CD14-positive monocyte (primary cell): ENCODE results near the gene STMN3. TPM values are rescaled to one million over a fixed set of nuclear protein-coding genes. Genes with fewer than 3 reads are reported as not detected.
A peak's percentile ranks its signal among the peaks of the same experiment; 100 is the strongest.
"Not testable (repeated sequence)": the region's sequence is repeated elsewhere in the genome, so short reads cannot be mapped to it uniquely, and the experiment has no call there.

Experiments
- DNase-seq, 3 donors: peaks; one replicate each; pipeline ENCODE4 v3.0.0-alpha.2; 2011 to 2022
- H2AFZ ChIP-seq: 2 replicates; pipeline ENCODE4 v1.6.0; 2012; ENCODE audit warnings: mild to moderate bottlenecking, low read depth, low read length, inconsistent platforms; ENCODE audit not compliant: insufficient read depth, poor library complexity, severe bottlenecking
- H3K27ac ChIP-seq, 2 donors: 1 replicate in 1 of 2; 2 replicates in 1 of 2; pipeline ENCODE4 v1.5.1; 2012 to 2013; ENCODE audit warnings: low read length in 2 of 2, control low read depth in 1 of 2, inconsistent platforms in 1 of 2, low read depth in 1 of 2, mild to moderate bottlenecking in 1 of 2
- H3K27me3 ChIP-seq, 2 donors: one replicate each; pipeline versions ENCODE4 v1.6.0 to v1.6.1; 2011 to 2013; ENCODE audit warnings: low read length in 2 of 2; ENCODE audit not compliant: control insufficient read depth in 2 of 2, insufficient read depth in 2 of 2
- H3K36me3 ChIP-seq, 2 donors: replicated peaks in 1 of 2; 1 replicate in 1 of 2; 2 replicates in 1 of 2; pipeline versions ENCODE4 v1.5.1 to v1.6.1; 2012 to 2013; ENCODE audit warnings: low read length in 2 of 2, control low read depth in 1 of 2, inconsistent platforms in 1 of 2, mild to moderate bottlenecking in 1 of 2; ENCODE audit not compliant: insufficient read depth in 2 of 2, control insufficient read depth in 1 of 2
- H3K4me1 ChIP-seq, 2 donors: 1 replicate in 1 of 2; 2 replicates in 1 of 2; pipeline versions ENCODE4 v1.5.1 to v1.6.1; 2012 to 2013; ENCODE audit warnings: low read length in 2 of 2, control low read depth in 1 of 2, inconsistent platforms in 1 of 2, mild to moderate bottlenecking in 1 of 2, moderate library complexity in 1 of 2; ENCODE audit not compliant: insufficient read depth in 2 of 2, control insufficient read depth in 1 of 2
- H3K4me2 ChIP-seq: replicated peaks from 2 replicates; pipeline ENCODE3; 2012; ENCODE audit warnings: low read length, moderate library complexity, mild to moderate bottlenecking; ENCODE audit not compliant: poor library complexity, severe bottlenecking; ENCODE audit errors: extremely low read depth
- H3K4me3 ChIP-seq, 3 experiments: fragments of 200-600 bp in 1 of 3; sonication (generic) in 1 of 3; replicated peaks in 1 of 3; 1 replicate in 2 of 3; 2 replicates in 1 of 3; pipeline ENCODE4 v1.5.1; 2011 to 2013; ENCODE audit warnings: low read length in 3 of 3, mild to moderate bottlenecking in 3 of 3, control low read depth in 2 of 3, low read depth in 2 of 3, inconsistent platforms in 1 of 3, moderate library complexity in 1 of 3
- H3K79me2 ChIP-seq: 2 replicates; pipeline ENCODE4 v1.6.0; 2012; ENCODE audit warnings: mild to moderate bottlenecking, control low read depth, inconsistent platforms, low read length, moderate library complexity; ENCODE audit not compliant: insufficient read depth
- H3K9ac ChIP-seq: 2 replicates; pipeline ENCODE4 v1.6.0; 2017; ENCODE audit warnings: low read length, mild to moderate bottlenecking; ENCODE audit not compliant: insufficient read depth, poor library complexity, severe bottlenecking
- H3K9me3 ChIP-seq, 2 donors: replicated peaks in 1 of 2; 1 replicate in 1 of 2; 2 replicates in 1 of 2; pipeline versions ENCODE4 v1.5.1 to v1.6.1; 2012 to 2013; ENCODE audit warnings: low read length in 2 of 2, control low read depth in 1 of 2; ENCODE audit not compliant: control insufficient read depth in 1 of 2, insufficient read depth in 1 of 2
- H4K20me1 ChIP-seq: 2 replicates; pipeline ENCODE4 v1.6.0; 2012; ENCODE audit warnings: mild to moderate bottlenecking, low read length, control low read depth, moderate library complexity; ENCODE audit not compliant: insufficient read depth
- H3K27ac Mint-ChIP-seq, 7 donors: one replicate each; pipeline ENCODE4 v1.8.0; 2020; ENCODE audit warnings: mild to moderate bottlenecking in 7 of 7, mixed read lengths in 7 of 7, moderate library complexity in 6 of 7, inconsistent platforms in 2 of 7
- H3K27me3 Mint-ChIP-seq, 3 donors: one replicate each; pipeline ENCODE4 v1.8.0; 2021 to 2022; ENCODE audit warnings: low read depth in 3 of 3, mild to moderate bottlenecking in 3 of 3, mixed read lengths in 3 of 3, moderate library complexity in 3 of 3, inconsistent platforms in 1 of 3
- H3K36me3 Mint-ChIP-seq, 2 donors: one replicate each; pipeline ENCODE4 v1.8.0; 2020; ENCODE audit warnings: mixed read lengths in 2 of 2, inconsistent platforms in 1 of 2, mild to moderate bottlenecking in 1 of 2
- H3K4me1 Mint-ChIP-seq: one replicate; pipeline ENCODE4 v1.8.0; 2020; ENCODE audit warnings: mild to moderate bottlenecking, mixed read lengths
- H3K4me3 Mint-ChIP-seq, 2 donors: one replicate each; pipeline ENCODE4 v1.8.0; 2020; ENCODE audit warnings: mild to moderate bottlenecking in 2 of 2, mixed read lengths in 2 of 2, moderate library complexity in 1 of 2
- H3K9me3 Mint-ChIP-seq, 7 donors: one replicate each; pipeline ENCODE4 v1.8.0; 2020 to 2022; ENCODE audit warnings: mixed read lengths in 7 of 7, mild to moderate bottlenecking in 6 of 7, moderate library complexity in 6 of 7, inconsistent platforms in 2 of 7
- WGBS: methylation state at CpG from one replicate; pipeline ENCODE4 v1.1.5; 2013; ENCODE audit warnings: missing lambda C conversion rate; ENCODE audit not compliant: insufficient coverage; 5-methylcytosine and 5-hydroxymethylcytosine counted together
- intact Hi-C, 2 donors: fragments of 100-400 bp; cut with micrococcal nuclease; formaldehyde crosslinking; loops; one replicate each; pipeline versions ENCODE4 v1.15.0 to v1.15.1; 2023
- polyA plus RNA-seq, 3 donors: library from polyadenylated mRNA; depleted of rRNA in 1 of 3; unstranded in 2 of 3; stranded (reverse) in 1 of 3; fragments of 300-500 nt in 2 of 3; fragments of >200 nt in 1 of 3; fragmentation: Illumina TruSeq in 2 of 3; gene quantifications; 1 replicate in 2 of 3; 2 replicates in 1 of 3; pipeline ENCODE4 v1.2.3, GENCODE V29; 2012 to 2021
- TF ChIP-seq, protein P1 (sequence below): fragments of 200-600 bp; IDR thresholded peaks from one replicate; pipeline ENCODE4 v1.8.0; 2022; ENCODE audit warnings: antibody characterized with exemption, mild to moderate bottlenecking

The STMN3 gene
- polyA plus RNA-seq, 3 donors, result 0.10 to 8.1 (median 0.15) TPM

DNA sequence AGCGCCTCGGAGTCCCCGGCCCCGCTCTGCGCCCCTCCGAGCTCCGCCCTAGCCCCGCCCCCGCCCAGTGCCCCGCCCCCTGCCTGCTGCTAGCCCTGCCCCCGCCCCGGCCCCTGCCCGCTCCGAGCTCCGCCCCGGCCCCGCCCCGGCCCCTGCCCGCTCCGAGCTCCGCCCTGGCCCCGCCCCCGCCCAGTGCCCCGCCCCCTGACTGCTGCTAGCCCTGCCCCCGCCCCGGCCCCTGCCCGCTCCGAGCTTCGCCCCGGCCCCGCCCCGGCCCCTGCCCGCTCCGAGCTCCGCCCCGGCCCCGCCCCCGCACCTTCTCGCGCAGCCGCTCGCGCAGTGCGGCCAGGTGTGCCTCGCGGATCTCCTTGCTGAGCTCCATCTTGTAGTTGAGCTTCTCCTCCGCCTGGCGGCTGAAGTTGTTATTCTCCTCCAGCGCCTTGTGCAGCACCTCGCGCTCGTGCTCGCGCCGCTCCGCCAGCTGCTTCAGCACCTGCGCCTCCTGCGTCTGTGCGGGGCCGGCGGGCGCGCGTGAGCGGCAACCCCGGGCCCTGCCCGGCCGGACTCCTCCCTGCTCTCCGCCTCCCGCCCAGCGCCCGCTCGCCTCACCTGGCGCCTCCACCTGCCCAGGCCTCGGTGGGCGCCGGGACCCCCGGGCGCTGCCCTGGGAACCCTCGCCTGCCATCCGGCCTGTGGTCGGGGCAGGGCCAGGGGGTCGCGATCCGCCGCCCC, 11.3 kb downstream of the STMN3 start:
- H3K4me1 ChIP-seq, result peaks cover 33 to 40% of the 10 kb centered on the region in 2 donors
- H3K4me3 ChIP-seq, result peak overlapping the region; percentile 74 to 93 (median 82)
- no peaks in the 10 kb centered on the region for H3K36me3 ChIP-seq
- peak; percentile 70 to 90 (median 76) for DNase-seq
- H3K4me1 Mint-ChIP-seq, result peaks cover 33% of the 10 kb centered on the region
- H3K36me3 Mint-ChIP-seq, result peaks cover 3 to 5% of the 10 kb centered on the region in 2 donors
- H3K79me2 ChIP-seq, result peaks cover 13% of the 10 kb centered on the region
- H3K27ac ChIP-seq, result peak overlapping the region; percentile 81 to 86
- H4K20me1 ChIP-seq, result no peaks in the 10 kb centered on the region
- WGBS, result 1% methylated on average over 66 of the region's 86 CpGs
- H3K27me3 Mint-ChIP-seq, result peaks cover 6 to 18% (median 7%) of the 10 kb centered on the region in 3 donors
- H2AFZ ChIP-seq, result peak overlapping the region; percentile 79
- H3K27ac Mint-ChIP-seq, result peak overlapping the region in 5 of 7 donors; percentile 33 to 79 (median 63)
- H3K9me3 ChIP-seq, result no peaks in the 10 kb centered on the region
- peak overlapping the region; percentile 72 to 79 for H3K4me3 Mint-ChIP-seq
- H3K4me2 ChIP-seq, result peak overlapping the region; percentile 90
- H3K9me3 Mint-ChIP-seq, result no peaks in the 10 kb centered on the region
- TF ChIP-seq, protein P1, sequence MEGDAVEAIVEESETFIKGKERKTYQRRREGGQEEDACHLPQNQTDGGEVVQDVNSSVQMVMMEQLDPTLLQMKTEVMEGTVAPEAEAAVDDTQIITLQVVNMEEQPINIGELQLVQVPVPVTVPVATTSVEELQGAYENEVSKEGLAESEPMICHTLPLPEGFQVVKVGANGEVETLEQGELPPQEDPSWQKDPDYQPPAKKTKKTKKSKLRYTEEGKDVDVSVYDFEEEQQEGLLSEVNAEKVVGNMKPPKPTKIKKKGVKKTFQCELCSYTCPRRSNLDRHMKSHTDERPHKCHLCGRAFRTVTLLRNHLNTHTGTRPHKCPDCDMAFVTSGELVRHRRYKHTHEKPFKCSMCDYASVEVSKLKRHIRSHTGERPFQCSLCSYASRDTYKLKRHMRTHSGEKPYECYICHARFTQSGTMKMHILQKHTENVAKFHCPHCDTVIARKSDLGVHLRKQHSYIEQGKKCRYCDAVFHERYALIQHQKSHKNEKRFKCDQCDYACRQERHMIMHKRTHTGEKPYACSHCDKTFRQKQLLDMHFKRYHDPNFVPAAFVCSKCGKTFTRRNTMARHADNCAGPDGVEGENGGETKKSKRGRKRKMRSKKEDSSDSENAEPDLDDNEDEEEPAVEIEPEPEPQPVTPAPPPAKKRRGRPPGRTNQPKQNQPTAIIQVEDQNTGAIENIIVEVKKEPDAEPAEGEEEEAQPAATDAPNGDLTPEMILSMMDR, result peak; percentile 52
- intact Hi-C loops, result loop anchor here (1.0 to 5.0 kb wide), 6 partner anchors 15 to 300 kb away; partner anchors contain the start of genes PTK6 (in 2 of the 2), GMEB2 (in 1 of the 2), LIME1 (in 1 of the 2) and SLC2A4RG (in 1 of the 2)
- peak overlapping the region; percentile 75 for H3K9ac ChIP-seq
- no peaks in the 10 kb centered on the region for H3K27me3 ChIP-seq

DNA sequence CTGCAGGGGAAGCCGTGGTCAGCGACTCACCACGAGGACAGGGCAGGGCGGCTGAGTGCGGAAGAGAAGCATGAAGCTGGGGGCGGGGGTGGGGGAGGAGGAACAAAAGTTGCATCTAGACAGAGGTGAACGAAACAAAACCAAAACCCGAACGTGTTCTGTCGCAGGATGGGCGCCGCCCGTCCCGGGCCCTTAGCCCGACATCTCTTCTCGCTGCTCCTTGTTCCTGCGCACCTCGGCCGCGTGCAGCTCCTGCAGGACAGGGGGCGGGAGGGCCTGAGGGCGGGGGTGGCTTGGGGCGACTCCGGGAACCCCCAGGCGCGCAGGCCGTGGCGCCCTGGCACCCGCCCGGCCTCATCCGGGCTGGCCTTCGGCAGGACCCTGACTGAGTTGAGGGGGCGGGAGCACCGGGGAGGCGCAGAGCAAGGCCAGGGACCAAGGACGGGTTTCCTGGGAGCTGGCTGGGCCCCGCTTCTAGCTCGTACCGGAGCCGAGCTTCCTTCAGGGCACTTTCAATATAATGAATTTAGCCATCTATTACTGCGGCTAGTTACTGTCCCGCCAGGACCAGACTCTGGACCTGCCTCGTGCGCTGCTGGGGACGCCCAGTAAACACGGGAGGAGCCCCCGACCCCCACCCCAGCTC, 12.0 kb downstream of the STMN3 start:
- Histone ChIP-seq H3K9ac (peak overlapping the region; percentile 75), H3K27ac (peak overlapping the region; percentile 81 to 86), H3K36me3 (no peaks in the 10 kb centered on the region), H3K4me2 (peak overlapping the region; percentile 90), H3K79me2 (peaks cover 13% of the 10 kb centered on the region), H3K4me1 (peaks cover 40 to 46% of the 10 kb centered on the region in 2 donors), H2AFZ (peak overlapping the region; percentile 79), H3K9me3 (no peaks in the 10 kb centered on the region), H4K20me1 (no peaks in the 10 kb centered on the region), H3K27me3 (no peaks in the 10 kb centered on the region), H3K4me3 (peak overlapping the region; percentile 74 to 93 (median 82))
- TF ChIP-seq, protein P1, result no peak
- H3K4me1 Mint-ChIP-seq, result peaks cover 35% of the 10 kb centered on the region
- no peaks in the 10 kb centered on the region for H3K9me3 Mint-ChIP-seq
- peaks cover 5 to 18% (median 6%) of the 10 kb centered on the region in 3 donors for H3K27me3 Mint-ChIP-seq
- peak overlapping the region in 5 of 7 donors; percentile 33 to 85 (median 82) for H3K27ac Mint-ChIP-seq
- intact Hi-C loops, result loop anchor here (1.0 to 5.0 kb wide), 6 partner anchors 14 to 301 kb away; partner anchors contain the start of genes PTK6 (in 2 of the 2), GMEB2 (in 1 of the 2), LIME1 (in 1 of the 2) and SLC2A4RG (in 1 of the 2)
- H3K4me3 Mint-ChIP-seq, result peak overlapping the region; percentile 77 to 79
- H3K36me3 Mint-ChIP-seq, result peaks cover 3 to 5% of the 10 kb centered on the region in 2 donors
- WGBS, result 6% methylated on average over 39 of the region's 47 CpGs
- DNase-seq, result peak; percentile 47 to 54 (median 50)

DNA sequence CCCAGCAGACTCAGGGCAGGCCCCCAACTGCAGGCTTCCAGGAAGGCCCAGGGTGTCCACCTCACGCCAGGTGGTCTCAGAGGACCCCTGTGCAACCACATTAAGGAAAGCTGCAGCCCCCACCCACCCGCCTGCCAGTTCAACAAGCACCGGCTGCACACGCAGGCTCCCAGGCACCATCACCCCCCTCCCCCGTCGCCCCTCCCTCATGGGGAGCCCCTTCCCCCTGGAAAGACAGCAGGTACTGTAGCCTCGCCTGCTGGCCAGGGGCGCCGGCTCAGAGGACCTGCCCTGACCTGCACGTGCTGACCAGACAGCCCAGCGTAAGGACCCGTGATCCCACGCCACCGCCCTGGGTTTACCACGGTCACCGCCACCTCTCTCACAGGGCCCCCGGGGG, 12.5 kb downstream of the STMN3 start:
- H3K36me3 Mint-ChIP-seq, H3K9me3 Mint-ChIP-seq, H3K36me3 ChIP-seq, H3K9me3 ChIP-seq, H3K27me3 ChIP-seq, DNase-seq, H4K20me1 ChIP-seq, H2AFZ ChIP-seq: not testable (repeated sequence)
- Mint-ChIP-seq H3K4me1 (peaks cover 38% of the 10 kb centered on the region), H3K27me3 (peaks cover 5 to 18% (median 5%) of the 10 kb centered on the region in 3 donors), H3K4me3 (peak overlapping the region; percentile 76 to 82), H3K27ac (peak overlapping the region in 5 of 7 donors; percentile 50 to 76 (median 61))
- Histone ChIP-seq H3K4me2 (peak overlapping the region; percentile 71), H3K4me1 (peaks cover 46 to 52% of the 10 kb centered on the region in 2 donors), H3K79me2 (peaks cover 13% of the 10 kb centered on the region), H3K4me3 (peak overlapping the region; percentile 38 to 93 (median 42)), H3K27ac (peak overlapping the region; percentile 44 to 68), H3K9ac (peak overlapping the region; percentile 43)
- 86% methylated on average over 4 of the region's 17 CpGs for WGBS
- intact Hi-C loops, result loop anchor here (1.0 to 5.0 kb wide), 6 partner anchors 13 to 302 kb away; partner anchors contain the start of genes PTK6 (in 2 of the 2), GMEB2 (in 1 of the 2), LIME1 (in 1 of the 2) and SLC2A4RG (in 1 of the 2)
